Spleen (tissue), 7 donors: Measurements from ENCODE around the gene NFIA.
A peak's percentile ranks its signal among the peaks of the same experiment; 100 is the strongest.

ENCODE experiments used
- CTCF ChIP-seq, 11 experiments: fragments of 200-600 bp in 7 of 11; fragments of 450-650 bp in 4 of 11; sonication (generic) in 4 of 11; IDR thresholded peaks in 8 of 11; conservative IDR thresholded peaks in 3 of 11; 1 replicate in 7 of 11; 2 replicates in 4 of 11; pipeline versions ENCODE4 v1.4.0 to v1.8.0; 2016 to 2021; ENCODE audit warnings: antibody characterized with exemption in 11 of 11, inconsistent platforms in 4 of 11, mild to moderate bottlenecking in 1 of 11
- POLR2A ChIP-seq, 3 donors: fragments of 450-650 bp; IDR thresholded peaks; one replicate each; pipeline ENCODE4 v1.5.1; 2017; ENCODE audit warnings: antibody characterized with exemption in 3 of 3, mild to moderate bottlenecking in 1 of 3
- POLR2AphosphoS5 ChIP-seq, 3 donors: sonication (generic); formaldehyde crosslinking; IDR thresholded peaks; one replicate each; pipeline ENCODE4 v1.5.1; 2017; ENCODE audit warnings: antibody characterized with exemption in 3 of 3
- donor health status: DM: no; HTN: no; CAD: no; lungs with moderate emphysema.
- donor health status: DM: no; HTN: no; CAD: no.
- donor health status: DM: no; HTN: no; CAD: no.

GRCh38 chr1:61182049-61182448 lies 99.7 kb downstream of the NFIA start:
- TF ChIP-seq POLR2AphosphoS5 (IDR thresholded peaks at IDR 0.05), result peak in 1 of 3 donors; percentile 36
- TF ChIP-seq POLR2A (IDR thresholded peaks at IDR 0.05), result no peak
- TF ChIP-seq CTCF (IDR thresholded peaks at IDR 0.05 in 8 of 11, conservative IDR thresholded peaks at IDR 0.05 in 3 of 11), result no peak
